ENCODE data around the gene SFRP2. TPM values are rescaled to one million over a fixed set of nuclear protein-coding genes. Genes with fewer than 3 reads are reported as not detected.

Gene SFRP2
- total RNA-seq, 2 donors from 2014 or later, result 11.9 to 12.5 TPM

DNA sequence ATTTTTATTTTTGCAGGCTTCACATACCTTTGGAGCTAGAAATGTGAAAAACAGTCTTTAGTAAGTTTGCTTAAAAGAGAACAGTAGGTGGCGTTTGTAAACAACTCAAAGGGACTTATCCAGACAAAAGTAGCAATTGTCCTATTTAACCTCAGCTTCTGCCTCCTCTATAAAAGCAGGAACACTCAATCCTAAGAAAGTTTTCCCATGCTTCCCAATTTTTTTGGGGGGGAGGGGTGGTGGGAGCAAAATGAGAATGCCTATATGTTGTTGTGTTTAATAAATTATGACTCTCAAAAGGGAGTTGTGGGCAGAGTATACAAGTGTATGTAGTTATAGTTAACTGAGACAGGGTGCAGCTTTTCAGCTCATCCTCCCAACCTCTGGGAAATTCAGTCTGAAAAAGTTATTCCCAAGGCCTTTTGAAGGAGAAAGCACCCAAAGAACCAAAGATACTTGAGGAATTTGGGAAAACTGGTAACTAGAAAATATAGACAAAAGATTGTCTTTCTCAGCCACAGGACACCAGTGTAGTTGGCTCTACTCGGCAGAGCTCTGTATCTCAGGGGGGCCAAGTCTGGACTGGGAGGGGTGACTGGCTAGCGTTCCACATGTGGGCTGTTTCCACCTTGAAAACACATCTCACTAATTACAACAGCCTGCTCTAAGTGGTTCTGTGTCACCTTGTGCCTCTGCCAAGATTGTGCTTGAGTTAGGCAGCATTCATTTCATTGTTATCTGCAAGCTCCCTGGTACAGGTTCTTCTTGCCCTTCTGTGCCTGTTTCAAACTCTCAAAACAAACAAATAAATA, 2.8 kb downstream of the SFRP2 start:
- WGBS, 2 donors, result 9% methylated on average over 3 of the region's 3 CpGs
- H3K4me3 ChIP-seq, result no peak overlapping the region
- peaks cover 5 to 30% of the 10 kb centered on the region in 2 donors for H3K27me3 ChIP-seq
- TF ChIP-seq, protein P1, sequence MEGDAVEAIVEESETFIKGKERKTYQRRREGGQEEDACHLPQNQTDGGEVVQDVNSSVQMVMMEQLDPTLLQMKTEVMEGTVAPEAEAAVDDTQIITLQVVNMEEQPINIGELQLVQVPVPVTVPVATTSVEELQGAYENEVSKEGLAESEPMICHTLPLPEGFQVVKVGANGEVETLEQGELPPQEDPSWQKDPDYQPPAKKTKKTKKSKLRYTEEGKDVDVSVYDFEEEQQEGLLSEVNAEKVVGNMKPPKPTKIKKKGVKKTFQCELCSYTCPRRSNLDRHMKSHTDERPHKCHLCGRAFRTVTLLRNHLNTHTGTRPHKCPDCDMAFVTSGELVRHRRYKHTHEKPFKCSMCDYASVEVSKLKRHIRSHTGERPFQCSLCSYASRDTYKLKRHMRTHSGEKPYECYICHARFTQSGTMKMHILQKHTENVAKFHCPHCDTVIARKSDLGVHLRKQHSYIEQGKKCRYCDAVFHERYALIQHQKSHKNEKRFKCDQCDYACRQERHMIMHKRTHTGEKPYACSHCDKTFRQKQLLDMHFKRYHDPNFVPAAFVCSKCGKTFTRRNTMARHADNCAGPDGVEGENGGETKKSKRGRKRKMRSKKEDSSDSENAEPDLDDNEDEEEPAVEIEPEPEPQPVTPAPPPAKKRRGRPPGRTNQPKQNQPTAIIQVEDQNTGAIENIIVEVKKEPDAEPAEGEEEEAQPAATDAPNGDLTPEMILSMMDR (IDR thresholded peaks at IDR 0.05), result peak in 6 of 7 experiments; percentile 12 to 56 (median 47)
- TF ChIP-seq POLR2A (IDR thresholded peaks at IDR 0.05), result no peak
- ATAC-seq (no peak), DNase-seq (no peak)
- no peak overlapping the region for H3K27ac ChIP-seq
- intact Hi-C loops (cut with DNase I), result loop anchor here (10.0 kb wide), 1 partner anchor 529 kb away; no protein-coding TSS in a partner anchor
- no peaks in the 10 kb centered on the region for H3K36me3 ChIP-seq (replicated peaks in 1 of 2; ENCODE audit: insufficient read depth in 1 of 2, low read depth in 2 of 2)
- H3K9me3 ChIP-seq, result no peaks in the 10 kb centered on the region
- peaks cover 24% of the 10 kb centered on the region for H3K4me1 ChIP-seq

DNA sequence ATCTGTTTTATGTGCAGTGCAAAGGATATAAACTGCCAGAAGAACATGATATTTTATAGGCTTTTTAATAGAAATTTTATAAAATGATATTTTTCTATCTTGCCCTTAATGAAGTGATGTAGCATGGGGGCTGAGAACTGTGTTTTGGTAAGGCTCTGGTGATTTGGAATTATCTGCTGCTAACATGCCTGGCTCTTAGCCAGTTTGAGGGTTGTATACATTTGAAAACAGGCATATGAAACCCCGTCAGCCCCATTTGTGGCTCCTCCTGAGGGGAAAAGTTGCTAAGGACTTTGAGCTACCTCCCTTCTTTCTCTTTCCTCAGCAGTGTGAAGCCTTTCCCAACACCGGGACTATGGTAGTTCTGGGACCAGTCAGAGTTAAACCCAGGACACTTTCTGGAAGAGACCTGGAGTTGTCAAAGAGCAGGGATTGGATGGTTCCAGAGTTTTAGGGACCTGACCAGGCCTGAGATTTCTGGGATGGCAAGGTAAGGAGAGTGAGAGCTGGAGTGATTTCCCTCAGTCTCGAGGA, 4.7 kb downstream of the SFRP2 start:
- intact Hi-C loops (cut with DNase I), result loop anchor here (10.0 kb wide), 1 partner anchor 531 kb away; no protein-coding TSS in a partner anchor
- no peak overlapping the region for H3K4me3 ChIP-seq
- no peaks in the 10 kb centered on the region for H3K9me3 ChIP-seq
- 70 to 75% methylated on average over 3 of the region's 3 CpGs for WGBS, 2 donors
- H3K27ac ChIP-seq, result no peak overlapping the region
- TF ChIP-seq, protein P1 (IDR thresholded peaks at IDR 0.05), result no peak
- no peak for TF ChIP-seq POLR2A (IDR thresholded peaks at IDR 0.05)
- H3K36me3 ChIP-seq (replicated peaks in 1 of 2; ENCODE audit: insufficient read depth in 1 of 2, low read depth in 2 of 2), result no peaks in the 10 kb centered on the region
- peaks cover 0 to 14% of the 10 kb centered on the region in 2 donors for H3K27me3 ChIP-seq
- DNase-seq, result no peak
- peaks cover 9% of the 10 kb centered on the region for H3K4me1 ChIP-seq
- no peak for ATAC-seq

GRCh38 chr4:153782581-153782980, 6.3 kb downstream of the SFRP2 start:
- H3K27ac ChIP-seq, result no peak overlapping the region
- TF ChIP-seq, protein P1 (IDR thresholded peaks at IDR 0.05), result no peak
- TF ChIP-seq POLR2A (IDR thresholded peaks at IDR 0.05), result no peak
- H3K4me1 ChIP-seq, result no peaks in the 10 kb centered on the region
- ATAC-seq, result no peak
- H3K9me3 ChIP-seq, result no peaks in the 10 kb centered on the region
- H3K4me3 ChIP-seq, result no peak overlapping the region
- H3K27me3 ChIP-seq, result no peaks in the 10 kb centered on the region
- 91 to 96% methylated on average over 1 of the region's 1 CpG for WGBS, 2 donors
- H3K36me3 ChIP-seq (replicated peaks in 1 of 2; ENCODE audit: insufficient read depth in 1 of 2, low read depth in 2 of 2), result no peaks in the 10 kb centered on the region
- intact Hi-C loops (cut with DNase I), result loop anchor here (10.0 kb wide), 1 partner anchor 532 kb away; no protein-coding TSS in a partner anchor
- no peak for DNase-seq

DNA sequence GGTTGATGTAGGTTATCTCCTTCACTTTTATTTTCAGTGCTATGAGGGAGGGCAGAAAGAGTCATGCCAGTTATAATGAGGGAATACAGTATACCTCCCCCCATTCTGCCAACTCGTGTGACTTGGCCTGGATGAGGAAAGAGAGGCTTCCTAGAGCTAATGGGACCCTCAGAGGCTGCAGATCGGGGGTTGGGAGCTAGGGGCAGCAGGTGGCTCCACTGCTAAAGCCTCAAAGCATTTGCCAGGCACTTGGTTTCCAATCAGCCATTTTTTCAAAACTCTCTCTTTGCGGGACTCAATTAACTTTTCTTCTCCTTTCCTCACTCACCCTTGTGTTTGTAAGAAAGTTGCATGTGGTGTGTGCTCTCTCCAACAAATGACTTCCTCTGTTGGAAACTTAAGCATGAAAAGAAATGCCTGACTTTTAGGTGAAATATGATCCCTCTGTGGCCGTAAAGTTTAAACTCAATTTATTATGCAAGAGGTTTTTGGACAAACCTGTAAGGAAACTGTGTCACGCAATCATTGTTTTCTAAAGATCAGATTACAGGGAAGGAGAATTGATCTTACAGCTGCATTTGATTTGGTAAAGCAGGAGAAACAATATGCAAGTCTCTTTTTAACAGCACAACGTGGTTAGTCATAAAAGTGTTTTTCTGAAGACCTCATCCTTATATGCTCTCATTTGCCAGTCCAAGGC, 7.0 kb downstream of the SFRP2 start:
- Histone ChIP-seq H3K9me3 (no peaks in the 10 kb centered on the region), H3K4me1 (no peaks in the 10 kb centered on the region), H3K27ac (no peak overlapping the region), H3K4me3 (no peak overlapping the region), H3K36me3 (replicated peaks in 1 of 2; ENCODE audit: insufficient read depth in 1 of 2, low read depth in 2 of 2) (no peaks in the 10 kb centered on the region), H3K27me3 (no peaks in the 10 kb centered on the region)
- intact Hi-C loops (cut with DNase I), result loop anchor here (10.0 kb wide), 1 partner anchor 533 kb away; no protein-coding TSS in a partner anchor
- TF ChIP-seq POLR2A (IDR thresholded peaks at IDR 0.05), result no peak
- TF ChIP-seq, protein P1 (IDR thresholded peaks at IDR 0.05), result no peak
- DNase-seq, result no peak
- no peak for ATAC-seq
- 23 to 28% methylated on average over 6 of the region's 6 CpGs for WGBS, 2 donors

All from body of pancreas (tissue), 4 donors.